ENCODE measurements around the gene PNRC2.

DNA sequence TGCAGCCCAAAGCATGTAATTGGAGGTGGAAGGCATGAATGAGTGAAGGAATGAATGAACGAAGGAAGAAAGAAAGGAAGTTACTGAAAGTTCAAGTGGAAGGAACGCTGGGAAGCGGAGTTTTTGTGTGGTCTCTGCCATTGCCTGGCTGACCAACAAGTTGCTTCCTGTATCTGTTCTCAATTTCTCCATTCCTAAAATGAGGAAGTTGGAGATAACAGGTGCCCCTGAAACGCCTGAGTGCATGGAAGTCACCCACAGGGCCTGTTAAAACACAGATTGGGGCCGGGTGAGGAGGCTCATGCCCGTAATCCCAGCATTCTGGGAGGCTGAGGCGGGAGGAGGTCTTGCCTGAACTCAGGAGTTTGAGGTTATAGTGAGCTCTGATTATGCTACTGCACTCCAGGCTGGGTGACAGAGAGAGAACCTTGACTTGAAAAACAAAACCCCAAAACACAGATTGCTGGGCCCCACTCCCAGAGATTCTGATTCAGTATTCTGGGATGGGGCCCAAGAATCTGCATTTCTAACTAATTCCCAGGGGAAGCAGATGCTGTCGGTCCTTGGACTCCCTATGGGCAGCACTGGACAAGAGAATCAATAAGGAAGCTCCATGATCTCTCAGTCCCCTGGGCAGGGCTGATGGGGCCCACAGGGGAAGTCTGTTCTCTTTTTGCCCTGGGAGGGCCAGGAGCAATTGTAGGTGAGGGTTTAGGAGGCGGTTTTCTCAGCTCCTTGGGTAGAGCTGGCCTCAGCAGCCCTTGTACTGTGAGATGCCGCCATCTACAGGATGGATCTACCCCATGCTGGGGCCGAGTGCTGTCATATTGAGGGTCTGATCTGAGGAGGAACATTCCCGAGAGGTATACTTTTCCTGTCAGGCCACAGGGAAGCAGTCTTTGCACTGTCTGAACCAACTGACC, 43.2 kb upstream of the PNRC2 start:
- TF ChIP-seq, protein P1, sequence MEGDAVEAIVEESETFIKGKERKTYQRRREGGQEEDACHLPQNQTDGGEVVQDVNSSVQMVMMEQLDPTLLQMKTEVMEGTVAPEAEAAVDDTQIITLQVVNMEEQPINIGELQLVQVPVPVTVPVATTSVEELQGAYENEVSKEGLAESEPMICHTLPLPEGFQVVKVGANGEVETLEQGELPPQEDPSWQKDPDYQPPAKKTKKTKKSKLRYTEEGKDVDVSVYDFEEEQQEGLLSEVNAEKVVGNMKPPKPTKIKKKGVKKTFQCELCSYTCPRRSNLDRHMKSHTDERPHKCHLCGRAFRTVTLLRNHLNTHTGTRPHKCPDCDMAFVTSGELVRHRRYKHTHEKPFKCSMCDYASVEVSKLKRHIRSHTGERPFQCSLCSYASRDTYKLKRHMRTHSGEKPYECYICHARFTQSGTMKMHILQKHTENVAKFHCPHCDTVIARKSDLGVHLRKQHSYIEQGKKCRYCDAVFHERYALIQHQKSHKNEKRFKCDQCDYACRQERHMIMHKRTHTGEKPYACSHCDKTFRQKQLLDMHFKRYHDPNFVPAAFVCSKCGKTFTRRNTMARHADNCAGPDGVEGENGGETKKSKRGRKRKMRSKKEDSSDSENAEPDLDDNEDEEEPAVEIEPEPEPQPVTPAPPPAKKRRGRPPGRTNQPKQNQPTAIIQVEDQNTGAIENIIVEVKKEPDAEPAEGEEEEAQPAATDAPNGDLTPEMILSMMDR (IDR thresholded peaks at IDR 0.05; ENCODE audit: low read depth, low read length, missing input control): peak; percentile 50
- TF ChIP-seq SP1 (IDR thresholded peaks at IDR 0.05) (no peak), JUND (IDR thresholded peaks at IDR 0.05) (no peak), RAD21 (IDR thresholded peaks at IDR 0.05) (peak; percentile 81 to 88), EGR1 (IDR thresholded peaks at IDR 0.05; ENCODE audit: low read depth in 2 of 2) (no peak)
- TF ChIP-seq, protein P2, sequence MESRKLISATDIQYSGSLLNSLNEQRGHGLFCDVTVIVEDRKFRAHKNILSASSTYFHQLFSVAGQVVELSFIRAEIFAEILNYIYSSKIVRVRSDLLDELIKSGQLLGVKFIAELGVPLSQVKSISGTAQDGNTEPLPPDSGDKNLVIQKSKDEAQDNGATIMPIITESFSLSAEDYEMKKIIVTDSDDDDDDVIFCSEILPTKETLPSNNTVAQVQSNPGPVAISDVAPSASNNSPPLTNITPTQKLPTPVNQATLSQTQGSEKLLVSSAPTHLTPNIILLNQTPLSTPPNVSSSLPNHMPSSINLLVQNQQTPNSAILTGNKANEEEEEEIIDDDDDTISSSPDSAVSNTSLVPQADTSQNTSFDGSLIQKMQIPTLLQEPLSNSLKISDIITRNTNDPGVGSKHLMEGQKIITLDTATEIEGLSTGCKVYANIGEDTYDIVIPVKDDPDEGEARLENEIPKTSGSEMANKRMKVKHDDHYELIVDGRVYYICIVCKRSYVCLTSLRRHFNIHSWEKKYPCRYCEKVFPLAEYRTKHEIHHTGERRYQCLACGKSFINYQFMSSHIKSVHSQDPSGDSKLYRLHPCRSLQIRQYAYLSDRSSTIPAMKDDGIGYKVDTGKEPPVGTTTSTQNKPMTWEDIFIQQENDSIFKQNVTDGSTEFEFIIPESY (IDR thresholded peaks at IDR 0.05): no peak
